Measurements from ENCODE around the gene ADCY1.

- TF ChIP-seq, protein P1, sequence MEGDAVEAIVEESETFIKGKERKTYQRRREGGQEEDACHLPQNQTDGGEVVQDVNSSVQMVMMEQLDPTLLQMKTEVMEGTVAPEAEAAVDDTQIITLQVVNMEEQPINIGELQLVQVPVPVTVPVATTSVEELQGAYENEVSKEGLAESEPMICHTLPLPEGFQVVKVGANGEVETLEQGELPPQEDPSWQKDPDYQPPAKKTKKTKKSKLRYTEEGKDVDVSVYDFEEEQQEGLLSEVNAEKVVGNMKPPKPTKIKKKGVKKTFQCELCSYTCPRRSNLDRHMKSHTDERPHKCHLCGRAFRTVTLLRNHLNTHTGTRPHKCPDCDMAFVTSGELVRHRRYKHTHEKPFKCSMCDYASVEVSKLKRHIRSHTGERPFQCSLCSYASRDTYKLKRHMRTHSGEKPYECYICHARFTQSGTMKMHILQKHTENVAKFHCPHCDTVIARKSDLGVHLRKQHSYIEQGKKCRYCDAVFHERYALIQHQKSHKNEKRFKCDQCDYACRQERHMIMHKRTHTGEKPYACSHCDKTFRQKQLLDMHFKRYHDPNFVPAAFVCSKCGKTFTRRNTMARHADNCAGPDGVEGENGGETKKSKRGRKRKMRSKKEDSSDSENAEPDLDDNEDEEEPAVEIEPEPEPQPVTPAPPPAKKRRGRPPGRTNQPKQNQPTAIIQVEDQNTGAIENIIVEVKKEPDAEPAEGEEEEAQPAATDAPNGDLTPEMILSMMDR (IDR thresholded peaks at IDR 0.05) = no peak
- TF ChIP-seq POLR2A (IDR thresholded peaks at IDR 0.05) = no peak
- TF ChIP-seq EP300 (IDR thresholded peaks at IDR 0.05) = no peak
Observed at GRCh38 chr7:45525057-45525456, 49.1 kb upstream of the ADCY1 start.
